ENCODE results near the gene VGLL4.

DNA sequence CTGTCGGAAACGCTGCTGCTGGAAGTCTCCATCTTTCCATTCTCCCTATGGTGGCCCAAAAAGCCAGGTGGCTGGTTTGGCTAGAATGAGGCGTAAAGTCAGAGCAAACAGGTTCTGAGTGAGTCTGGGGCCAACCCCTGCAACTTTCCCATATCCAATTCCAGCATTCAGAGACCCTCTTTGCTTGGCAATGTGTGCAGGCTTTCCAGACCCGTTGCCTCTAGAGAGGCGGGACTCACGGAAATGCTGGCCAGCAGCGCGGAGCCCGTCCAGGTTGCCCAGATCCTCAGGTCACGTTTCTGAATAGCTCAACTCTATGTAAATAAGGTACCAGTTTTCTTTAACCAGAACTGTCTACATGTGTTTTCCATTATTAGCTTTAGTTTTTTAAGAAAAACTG, 68.0 kb downstream of the VGLL4 start:
- TF ChIP-seq, protein P1, sequence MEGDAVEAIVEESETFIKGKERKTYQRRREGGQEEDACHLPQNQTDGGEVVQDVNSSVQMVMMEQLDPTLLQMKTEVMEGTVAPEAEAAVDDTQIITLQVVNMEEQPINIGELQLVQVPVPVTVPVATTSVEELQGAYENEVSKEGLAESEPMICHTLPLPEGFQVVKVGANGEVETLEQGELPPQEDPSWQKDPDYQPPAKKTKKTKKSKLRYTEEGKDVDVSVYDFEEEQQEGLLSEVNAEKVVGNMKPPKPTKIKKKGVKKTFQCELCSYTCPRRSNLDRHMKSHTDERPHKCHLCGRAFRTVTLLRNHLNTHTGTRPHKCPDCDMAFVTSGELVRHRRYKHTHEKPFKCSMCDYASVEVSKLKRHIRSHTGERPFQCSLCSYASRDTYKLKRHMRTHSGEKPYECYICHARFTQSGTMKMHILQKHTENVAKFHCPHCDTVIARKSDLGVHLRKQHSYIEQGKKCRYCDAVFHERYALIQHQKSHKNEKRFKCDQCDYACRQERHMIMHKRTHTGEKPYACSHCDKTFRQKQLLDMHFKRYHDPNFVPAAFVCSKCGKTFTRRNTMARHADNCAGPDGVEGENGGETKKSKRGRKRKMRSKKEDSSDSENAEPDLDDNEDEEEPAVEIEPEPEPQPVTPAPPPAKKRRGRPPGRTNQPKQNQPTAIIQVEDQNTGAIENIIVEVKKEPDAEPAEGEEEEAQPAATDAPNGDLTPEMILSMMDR (conservative IDR thresholded peaks at IDR 0.05 in 1 of 2, IDR thresholded peaks at IDR 0.05 in 1 of 2; ENCODE audit: extremely low read depth in 1 of 2, insufficient read depth in 1 of 2, low read depth in 1 of 2, low read length in 2 of 2) = no peak
- no peak for TF ChIP-seq EZH2 (IDR thresholded peaks at IDR 0.05; ENCODE audit: borderline replicate concordance, low read length)

All from mammary epithelial cell (primary cell).